MM.1S (cell line): ENCODE measurements around the gene SCT.

Experiments
- DNase-seq: peaks from one replicate; pipeline ENCODE4 v3.0.0-alpha.2; 2015
- H2AFZ ChIP-seq: fragments of 300-600 bp; sonication (generic); 2 replicates; pipeline ENCODE4 v1.6.0; 2016; ENCODE audit warnings: antibody characterized with exemption, low read length
- H3F3A ChIP-seq: fragments of 300-600 bp; sonication (generic); 2 replicates; pipeline ENCODE4 v1.6.1; 2016; ENCODE audit warnings: mild to moderate bottlenecking, antibody characterized with exemption, low read length, moderate library complexity, mixed read lengths; ENCODE audit not compliant: insufficient read depth
- H3K27ac ChIP-seq: fragments of 300-600 bp; sonication (generic); 2 replicates; pipeline ENCODE4 v1.5.1; 2016; ENCODE audit warnings: mild to moderate bottlenecking, low read length
- H3K27me3 ChIP-seq: fragments of 300-600 bp; sonication (generic); replicated peaks from 2 replicates; pipeline ENCODE4 v1.6.0; 2016; ENCODE audit warnings: low read length; ENCODE audit not compliant: insufficient read depth
- H3K36me3 ChIP-seq: fragments of 300-600 bp; sonication (generic); replicated peaks from 2 replicates; pipeline ENCODE4 v1.6.1; 2016; ENCODE audit warnings: mild to moderate bottlenecking, low read length, mixed read lengths; ENCODE audit not compliant: insufficient read depth
- H3K4me1 ChIP-seq: fragments of 300-600 bp; sonication (generic); 2 replicates; pipeline ENCODE4 v1.6.1; 2016; ENCODE audit warnings: low read length, mixed read lengths
- H3K4me2 ChIP-seq: fragments of 300-600 bp; sonication (generic); 2 replicates; pipeline ENCODE4 v1.6.0; 2016; ENCODE audit warnings: low read depth, low read length
- H3K4me3 ChIP-seq: fragments of 300-600 bp; sonication (generic); 2 replicates; pipeline ENCODE4 v1.5.1; 2016; ENCODE audit warnings: low read length, mixed read lengths
- H3K79me2 ChIP-seq: fragments of 300-600 bp; sonication (generic); 2 replicates; pipeline ENCODE4 v1.6.1; 2016; ENCODE audit warnings: mixed run types, low read length, mixed read lengths
- H3K9ac ChIP-seq: fragments of 300-600 bp; sonication (generic); 2 replicates; pipeline ENCODE4 v1.6.1; 2016; ENCODE audit warnings: low read length, mixed read lengths
- H3K9me2 ChIP-seq: fragments of 300-600 bp; sonication (generic); replicated peaks from 2 replicates; pipeline ENCODE4 v1.6.1; 2016; ENCODE audit warnings: mild to moderate bottlenecking, low read length, mixed read lengths; ENCODE audit not compliant: insufficient read depth
- H3K9me3 ChIP-seq: fragments of 300-600 bp; sonication (generic); replicated peaks from 2 replicates; pipeline ENCODE4 v1.6.1; 2016; ENCODE audit warnings: mild to moderate bottlenecking, low read length, mixed read lengths; ENCODE audit not compliant: insufficient read depth
- H4K20me1 ChIP-seq: fragments of 300-600 bp; sonication (generic); 2 replicates; pipeline ENCODE4 v1.6.1; 2016; ENCODE audit warnings: mild to moderate bottlenecking, low read length, moderate library complexity, mixed read lengths; ENCODE audit not compliant: insufficient read depth
- EZH2 ChIP-seq: fragments of 300-600 bp; sonication (generic); optimal IDR thresholded peaks from 2 replicates; pipeline ENCODE3; 2017; ENCODE audit warnings: low read depth, mild to moderate bottlenecking, antibody characterized with exemption, low read length, mixed read lengths
- EZH2phosphoT487 ChIP-seq: fragments of 300-600 bp; sonication (generic); IDR thresholded peaks from 2 replicates; pipeline ENCODE4 v1.6.1; 2018; ENCODE audit warnings: antibody characterized with exemption, low read length
- TF ChIP-seq, protein P1 (sequence below): fragments of 300-600 bp; sonication (generic); IDR thresholded peaks from 2 replicates; pipeline ENCODE4 v1.5.1; 2016; ENCODE audit warnings: antibody characterized with exemption, low read length, mixed read lengths

Gene SCT

DNA sequence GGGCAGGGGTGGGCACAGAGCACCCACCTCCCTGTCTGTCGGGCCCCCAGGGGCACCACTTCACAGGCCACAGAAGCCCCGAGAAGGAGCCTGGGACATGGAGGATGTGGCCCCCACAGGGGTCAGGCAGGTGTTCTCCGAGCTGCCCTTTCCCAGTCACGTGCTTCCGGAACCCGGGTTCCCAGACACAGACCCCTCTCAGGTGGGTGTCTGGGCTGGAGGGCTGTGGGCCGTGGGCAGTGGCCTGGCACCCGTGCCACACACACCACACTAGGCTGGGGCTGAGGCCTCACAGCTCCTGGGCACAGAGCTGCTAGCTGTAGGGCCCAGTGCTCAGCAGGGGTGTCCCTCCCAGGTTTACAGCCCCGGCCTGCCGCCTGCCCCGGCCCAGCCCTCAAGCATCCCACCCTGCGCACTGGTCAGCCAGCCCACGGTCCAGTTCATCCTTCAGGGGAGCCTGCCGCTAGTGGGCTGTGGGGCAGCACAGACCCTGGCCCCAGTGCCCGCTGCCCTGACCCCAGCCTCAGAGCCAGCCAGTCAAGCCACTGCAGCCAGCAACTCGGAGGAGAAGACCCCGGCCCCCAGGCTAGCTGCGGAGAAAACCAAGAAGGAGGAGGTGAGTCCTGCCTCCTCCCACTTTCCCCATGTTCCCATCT, 16.7 kb downstream of the SCT start:
- DNase-seq = no peak
- no peak overlapping the region for H2AFZ ChIP-seq
- no peak overlapping the region for H3K4me3 ChIP-seq
- H3K9ac ChIP-seq = no peak overlapping the region
- no peaks in the 10 kb centered on the region for H3K9me3 ChIP-seq
- 0 out of 2 replicates have a peak, but pooled peaks cover 8% of the 10 kb centered on the region for H3K4me1 ChIP-seq
- H4K20me1 ChIP-seq = no peaks in the 10 kb centered on the region
- H3F3A ChIP-seq = peaks cover 4% of the 10 kb centered on the region; the same call in 1 of the 2 replicates
- peaks cover 7% of the 10 kb centered on the region; the same call in 1 of the 2 replicates for H3K36me3 ChIP-seq
- peaks cover 20% of the 10 kb centered on the region; the same call in 1 of the 2 replicates for H3K79me2 ChIP-seq
- no peak overlapping the region for H3K27ac ChIP-seq
- no peaks in the 10 kb centered on the region for H3K27me3 ChIP-seq
- no peak overlapping the region for H3K4me2 ChIP-seq
- TF ChIP-seq, protein P1, sequence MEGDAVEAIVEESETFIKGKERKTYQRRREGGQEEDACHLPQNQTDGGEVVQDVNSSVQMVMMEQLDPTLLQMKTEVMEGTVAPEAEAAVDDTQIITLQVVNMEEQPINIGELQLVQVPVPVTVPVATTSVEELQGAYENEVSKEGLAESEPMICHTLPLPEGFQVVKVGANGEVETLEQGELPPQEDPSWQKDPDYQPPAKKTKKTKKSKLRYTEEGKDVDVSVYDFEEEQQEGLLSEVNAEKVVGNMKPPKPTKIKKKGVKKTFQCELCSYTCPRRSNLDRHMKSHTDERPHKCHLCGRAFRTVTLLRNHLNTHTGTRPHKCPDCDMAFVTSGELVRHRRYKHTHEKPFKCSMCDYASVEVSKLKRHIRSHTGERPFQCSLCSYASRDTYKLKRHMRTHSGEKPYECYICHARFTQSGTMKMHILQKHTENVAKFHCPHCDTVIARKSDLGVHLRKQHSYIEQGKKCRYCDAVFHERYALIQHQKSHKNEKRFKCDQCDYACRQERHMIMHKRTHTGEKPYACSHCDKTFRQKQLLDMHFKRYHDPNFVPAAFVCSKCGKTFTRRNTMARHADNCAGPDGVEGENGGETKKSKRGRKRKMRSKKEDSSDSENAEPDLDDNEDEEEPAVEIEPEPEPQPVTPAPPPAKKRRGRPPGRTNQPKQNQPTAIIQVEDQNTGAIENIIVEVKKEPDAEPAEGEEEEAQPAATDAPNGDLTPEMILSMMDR = no peak
- TF ChIP-seq EZH2 (no peak), EZH2phosphoT487 (no peak)
- H3K9me2 ChIP-seq = no peaks in the 10 kb centered on the region

DNA sequence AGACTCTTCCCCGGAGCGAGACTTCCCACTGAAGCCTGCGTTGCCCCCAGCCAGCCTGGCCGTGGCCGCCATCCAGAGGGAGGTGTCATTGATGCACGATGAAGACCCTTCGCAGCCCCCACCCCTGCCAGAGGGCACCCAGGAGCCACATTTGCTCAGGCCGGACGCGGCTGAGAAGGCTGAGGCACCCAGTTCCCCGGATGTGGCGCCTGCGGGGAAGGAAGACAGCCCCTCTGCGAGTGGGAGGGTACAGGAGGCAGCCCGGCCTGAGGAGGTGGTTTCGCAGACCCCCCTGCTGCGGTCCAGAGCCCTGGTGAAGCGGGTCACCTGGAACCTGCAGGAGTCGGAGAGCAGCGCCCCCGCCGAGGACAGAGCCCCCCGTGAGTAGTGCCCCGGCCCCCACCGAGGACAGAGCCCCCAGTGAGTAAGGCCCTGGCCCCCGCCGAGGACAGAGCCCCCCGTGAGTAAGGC, 17.6 kb downstream of the SCT start:
- no peak overlapping the region for H2AFZ ChIP-seq
- no peaks in the 10 kb centered on the region for H3F3A ChIP-seq
- H3K27ac ChIP-seq = no peak overlapping the region
- H3K4me3 ChIP-seq = no peak overlapping the region
- no peaks in the 10 kb centered on the region for H3K9me3 ChIP-seq
- no peaks in the 10 kb centered on the region for H4K20me1 ChIP-seq
- H3K9ac ChIP-seq = no peak overlapping the region
- no peak overlapping the region for H3K4me2 ChIP-seq
- peaks cover 20% of the 10 kb centered on the region; the same call in 1 of the 2 replicates for H3K79me2 ChIP-seq
- H3K4me1 ChIP-seq = no peaks in the 10 kb centered on the region
- no peaks in the 10 kb centered on the region for H3K9me2 ChIP-seq
- peaks cover 7% of the 10 kb centered on the region; the same call in 1 of the 2 replicates for H3K36me3 ChIP-seq
- no peak for TF ChIP-seq EZH2
- TF ChIP-seq, protein P1 = no peak
- TF ChIP-seq EZH2phosphoT487 = no peak
- no peaks in the 10 kb centered on the region for H3K27me3 ChIP-seq
- DNase-seq = no peak

DNA sequence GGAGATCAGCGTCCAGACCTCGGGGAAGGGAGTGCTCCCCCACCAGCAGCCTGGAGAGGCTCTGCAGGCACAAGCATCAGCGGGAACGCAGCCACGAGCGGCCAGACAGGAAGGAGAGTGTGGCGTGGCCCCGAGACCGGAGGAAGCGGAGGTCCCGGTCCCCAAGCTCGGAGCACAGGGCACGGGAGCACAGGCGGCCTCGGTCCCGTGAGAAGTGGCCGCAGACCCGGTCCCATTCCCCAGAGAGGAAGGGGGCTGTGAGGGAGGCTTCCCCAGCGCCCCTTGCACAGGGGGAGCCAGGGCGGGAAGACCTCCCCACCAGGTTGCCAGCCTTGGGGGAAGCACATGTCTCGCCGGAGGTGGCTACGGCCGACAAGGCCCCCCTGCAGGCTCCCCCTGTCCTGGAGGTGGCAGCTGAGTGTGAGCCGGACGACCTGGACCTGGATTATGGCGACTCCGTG, 18.2 kb downstream of the SCT start:
- Histone ChIP-seq H3K9me3 (no peaks in the 10 kb centered on the region), H3F3A (no peaks in the 10 kb centered on the region), H3K4me1 (no peaks in the 10 kb centered on the region), H2AFZ (no peak overlapping the region), H3K79me2 (peaks cover 25% of the 10 kb centered on the region; the same call in 1 of the 2 replicates), H3K9ac (no peak overlapping the region), H4K20me1 (no peaks in the 10 kb centered on the region), H3K27me3 (no peaks in the 10 kb centered on the region), H3K27ac (no peak overlapping the region), H3K36me3 (peaks cover 12% of the 10 kb centered on the region), H3K4me3 (no peak overlapping the region), H3K4me2 (no peak overlapping the region), H3K9me2 (no peaks in the 10 kb centered on the region)
- no peak for DNase-seq
- TF ChIP-seq EZH2 = no peak
- TF ChIP-seq, protein P1 = no peak
- no peak for TF ChIP-seq EZH2phosphoT487
